ENCODE measurements around the gene FAM72D.
A peak's percentile ranks its signal among the peaks of the same experiment; 100 is the strongest.
"Not testable (repeated sequence)": the region's sequence is repeated elsewhere in the genome, so short reads cannot be mapped to it uniquely, and the experiment has no call there.

FAM72D gene

DNA sequence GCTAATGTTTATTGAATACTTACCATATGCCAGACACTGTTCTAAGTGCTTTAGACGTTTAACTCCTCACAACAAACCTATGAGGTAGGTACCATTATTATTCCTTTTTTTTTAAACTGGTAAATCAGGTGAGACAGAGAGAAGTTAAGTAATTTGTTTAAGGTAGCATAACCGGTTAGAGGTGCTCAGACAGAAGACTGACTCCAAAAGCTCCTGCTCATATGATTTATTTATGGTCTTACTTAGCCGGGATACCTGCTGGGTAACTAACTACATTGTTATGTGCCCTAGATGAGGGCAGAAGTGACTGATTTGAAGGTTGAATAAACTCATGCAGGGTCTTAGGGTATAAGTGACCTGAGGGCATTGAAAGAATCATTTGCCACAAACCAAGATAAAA lies 16.9 kb downstream of the FAM72D start:
- not testable (repeated sequence) for H3K27ac Mint-ChIP-seq (ENCODE audit: low read depth); H3K27me3 Mint-ChIP-seq; ATAC-seq (replicated peaks; ENCODE audit: extremely low read depth, poor library complexity, severe bottlenecking); H3K9me3 Mint-ChIP-seq; H3K4me1 Mint-ChIP-seq; H3K36me3 Mint-ChIP-seq (ENCODE audit: insufficient read depth); DNase-seq (ENCODE audit: low spot score in 2 of 2); H3K4me3 Mint-ChIP-seq

GRCh38 chr1:145114560-145115057 lies 18.8 kb downstream of the FAM72D start:
- not testable (repeated sequence) for H3K36me3 Mint-ChIP-seq (ENCODE audit: insufficient read depth); DNase-seq (ENCODE audit: low spot score in 2 of 2); H3K27me3 Mint-ChIP-seq; H3K4me1 Mint-ChIP-seq; H3K9me3 Mint-ChIP-seq; H3K27ac Mint-ChIP-seq (ENCODE audit: low read depth); ATAC-seq (replicated peaks; ENCODE audit: extremely low read depth, poor library complexity, severe bottlenecking); H3K4me3 Mint-ChIP-seq

- not testable (repeated sequence) for ATAC-seq (replicated peaks; ENCODE audit: extremely low read depth, poor library complexity, severe bottlenecking); H3K36me3 Mint-ChIP-seq (ENCODE audit: insufficient read depth); H3K4me3 Mint-ChIP-seq; H3K4me1 Mint-ChIP-seq; H3K9me3 Mint-ChIP-seq; H3K27me3 Mint-ChIP-seq; H3K27ac Mint-ChIP-seq (ENCODE audit: low read depth); DNase-seq (ENCODE audit: low spot score in 2 of 2)
Measured at GRCh38 chr1:145115587-145116493, 20.1 kb downstream of the FAM72D start.

- not testable (repeated sequence) for H3K27me3 Mint-ChIP-seq; DNase-seq (ENCODE audit: low spot score in 2 of 2); H3K27ac Mint-ChIP-seq (ENCODE audit: low read depth); ATAC-seq (replicated peaks; ENCODE audit: extremely low read depth, poor library complexity, severe bottlenecking); H3K36me3 Mint-ChIP-seq (ENCODE audit: insufficient read depth); H3K4me3 Mint-ChIP-seq; H3K9me3 Mint-ChIP-seq; H3K4me1 Mint-ChIP-seq
Measured at GRCh38 chr1:145119842-145120241, 24.1 kb downstream of the FAM72D start.

GRCh38 chr1:145122344-145123061 lies 26.7 kb downstream of the FAM72D start:
- H3K9me3 Mint-ChIP-seq; H3K27ac Mint-ChIP-seq (ENCODE audit: low read depth); H3K4me1 Mint-ChIP-seq; DNase-seq (ENCODE audit: low spot score in 2 of 2); H3K36me3 Mint-ChIP-seq (ENCODE audit: insufficient read depth); ATAC-seq (replicated peaks; ENCODE audit: extremely low read depth, poor library complexity, severe bottlenecking); H3K4me3 Mint-ChIP-seq; H3K27me3 Mint-ChIP-seq: not testable (repeated sequence)

DNA sequence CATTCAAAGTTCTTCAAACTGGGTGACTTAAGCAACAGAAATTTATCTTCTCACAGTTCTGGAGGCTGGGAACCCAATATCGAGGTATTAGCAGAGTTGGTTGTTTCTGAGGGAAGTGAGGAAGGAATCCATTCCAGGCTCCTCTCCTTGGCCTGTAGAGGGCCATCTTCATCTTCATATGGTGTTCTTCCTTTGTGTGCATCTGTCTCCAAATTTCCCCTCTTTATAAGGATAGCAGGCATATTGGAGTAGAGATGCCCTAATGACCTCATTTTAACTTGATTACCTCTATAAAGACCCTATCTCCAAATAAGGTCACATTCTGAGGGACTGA lies 27.3 kb downstream of the FAM72D start:
- H3K4me1 Mint-ChIP-seq; H3K9me3 Mint-ChIP-seq; DNase-seq (ENCODE audit: low spot score in 2 of 2); H3K27ac Mint-ChIP-seq (ENCODE audit: low read depth); H3K36me3 Mint-ChIP-seq (ENCODE audit: insufficient read depth); ATAC-seq (replicated peaks; ENCODE audit: extremely low read depth, poor library complexity, severe bottlenecking); H3K27me3 Mint-ChIP-seq; H3K4me3 Mint-ChIP-seq: not testable (repeated sequence)

- not testable (repeated sequence) for H3K4me1 Mint-ChIP-seq; H3K36me3 Mint-ChIP-seq (ENCODE audit: insufficient read depth); H3K27ac Mint-ChIP-seq (ENCODE audit: low read depth); H3K27me3 Mint-ChIP-seq; H3K4me3 Mint-ChIP-seq; DNase-seq (ENCODE audit: low spot score in 2 of 2); H3K9me3 Mint-ChIP-seq
- peak; percentile 32 for ATAC-seq (replicated peaks; ENCODE audit: extremely low read depth, poor library complexity, severe bottlenecking)
Measured at GRCh38 chr1:145123992-145124641, 28.3 kb downstream of the FAM72D start.

- H3K4me3 Mint-ChIP-seq; H3K27ac Mint-ChIP-seq (ENCODE audit: low read depth); H3K4me1 Mint-ChIP-seq; DNase-seq (ENCODE audit: low spot score in 2 of 2); H3K27me3 Mint-ChIP-seq; H3K36me3 Mint-ChIP-seq (ENCODE audit: insufficient read depth); ATAC-seq (replicated peaks; ENCODE audit: extremely low read depth, poor library complexity, severe bottlenecking); H3K9me3 Mint-ChIP-seq: not testable (repeated sequence)
Measured at GRCh38 chr1:145125112-145125511, 29.3 kb downstream of the FAM72D start.

GRCh38 chr1:145127144-145127543 lies 31.4 kb downstream of the FAM72D start:
- not testable (repeated sequence) for H3K27ac Mint-ChIP-seq (ENCODE audit: low read depth); H3K36me3 Mint-ChIP-seq (ENCODE audit: insufficient read depth); DNase-seq (ENCODE audit: low spot score in 2 of 2); ATAC-seq (replicated peaks; ENCODE audit: extremely low read depth, poor library complexity, severe bottlenecking); H3K27me3 Mint-ChIP-seq; H3K4me1 Mint-ChIP-seq; H3K4me3 Mint-ChIP-seq; H3K9me3 Mint-ChIP-seq

GRCh38 chr1:145128697-145129469 lies 33.1 kb downstream of the FAM72D start:
- not testable (repeated sequence) for H3K27me3 Mint-ChIP-seq; H3K9me3 Mint-ChIP-seq; H3K4me3 Mint-ChIP-seq; ATAC-seq (replicated peaks; ENCODE audit: extremely low read depth, poor library complexity, severe bottlenecking); H3K27ac Mint-ChIP-seq (ENCODE audit: low read depth); DNase-seq (ENCODE audit: low spot score in 2 of 2); H3K36me3 Mint-ChIP-seq (ENCODE audit: insufficient read depth); H3K4me1 Mint-ChIP-seq

GRCh38 chr1:145134476-145134875 lies 38.7 kb downstream of the FAM72D start:
- not testable (repeated sequence) for H3K36me3 Mint-ChIP-seq (ENCODE audit: insufficient read depth); ATAC-seq (replicated peaks; ENCODE audit: extremely low read depth, poor library complexity, severe bottlenecking); H3K27ac Mint-ChIP-seq (ENCODE audit: low read depth); H3K4me3 Mint-ChIP-seq; H3K27me3 Mint-ChIP-seq; H3K9me3 Mint-ChIP-seq; H3K4me1 Mint-ChIP-seq; DNase-seq (ENCODE audit: low spot score in 2 of 2)

GRCh38 chr1:145140549-145140948 lies 44.8 kb downstream of the FAM72D start:
- ATAC-seq (replicated peaks; ENCODE audit: extremely low read depth, poor library complexity, severe bottlenecking); H3K4me3 Mint-ChIP-seq; H3K9me3 Mint-ChIP-seq; H3K27me3 Mint-ChIP-seq; H3K27ac Mint-ChIP-seq (ENCODE audit: low read depth); H3K4me1 Mint-ChIP-seq; DNase-seq (ENCODE audit: low spot score in 2 of 2); H3K36me3 Mint-ChIP-seq (ENCODE audit: insufficient read depth): not testable (repeated sequence)

Measured in central memory CD8-positive, alpha-beta T cell (primary cell).